ENCODE measurements around the gene RNASE1. TPM values are rescaled to one million over a fixed set of nuclear protein-coding genes. Genes with fewer than 3 reads are reported as not detected.
"Not testable (repeated sequence)": the region's sequence is repeated elsewhere in the genome, so short reads cannot be mapped to it uniquely, and the experiment has no call there.

RNASE1 gene
- total RNA-seq, 1 donor: not detected

- DNase-seq (ENCODE audit: low read depth): no peak
- TF ChIP-seq, protein P1, sequence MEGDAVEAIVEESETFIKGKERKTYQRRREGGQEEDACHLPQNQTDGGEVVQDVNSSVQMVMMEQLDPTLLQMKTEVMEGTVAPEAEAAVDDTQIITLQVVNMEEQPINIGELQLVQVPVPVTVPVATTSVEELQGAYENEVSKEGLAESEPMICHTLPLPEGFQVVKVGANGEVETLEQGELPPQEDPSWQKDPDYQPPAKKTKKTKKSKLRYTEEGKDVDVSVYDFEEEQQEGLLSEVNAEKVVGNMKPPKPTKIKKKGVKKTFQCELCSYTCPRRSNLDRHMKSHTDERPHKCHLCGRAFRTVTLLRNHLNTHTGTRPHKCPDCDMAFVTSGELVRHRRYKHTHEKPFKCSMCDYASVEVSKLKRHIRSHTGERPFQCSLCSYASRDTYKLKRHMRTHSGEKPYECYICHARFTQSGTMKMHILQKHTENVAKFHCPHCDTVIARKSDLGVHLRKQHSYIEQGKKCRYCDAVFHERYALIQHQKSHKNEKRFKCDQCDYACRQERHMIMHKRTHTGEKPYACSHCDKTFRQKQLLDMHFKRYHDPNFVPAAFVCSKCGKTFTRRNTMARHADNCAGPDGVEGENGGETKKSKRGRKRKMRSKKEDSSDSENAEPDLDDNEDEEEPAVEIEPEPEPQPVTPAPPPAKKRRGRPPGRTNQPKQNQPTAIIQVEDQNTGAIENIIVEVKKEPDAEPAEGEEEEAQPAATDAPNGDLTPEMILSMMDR (IDR thresholded peaks at IDR 0.05; ENCODE audit: insufficient read depth, low read depth, low read length): no peak
- no peak overlapping the region for H3K4me3 ChIP-seq (ENCODE audit: low read depth, low read length)
These were observed 17.6 kb upstream of the RNASE1 start for GRCh38 chr14:20820063-20820904.

DNA sequence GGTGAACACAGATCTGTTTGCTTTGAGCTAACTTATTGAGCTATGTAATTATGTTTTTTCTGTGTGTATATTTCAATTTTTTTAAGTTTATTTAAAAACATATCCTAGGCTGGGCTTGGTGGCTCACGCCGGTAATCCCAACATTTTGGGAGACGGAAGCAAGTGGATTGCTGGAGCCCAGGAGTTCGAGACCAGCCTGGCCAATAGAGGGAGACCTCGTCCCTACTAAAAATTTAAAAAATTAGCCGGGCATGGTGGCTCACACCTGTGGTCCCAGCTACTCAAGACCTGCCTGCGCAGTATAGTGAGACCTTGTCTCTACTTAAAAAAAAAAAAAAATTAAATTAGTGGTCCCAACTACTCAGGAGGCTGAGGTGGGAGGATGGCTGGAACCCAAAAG is 16.2 kb upstream of the RNASE1 start:
- DNase-seq (ENCODE audit: low read depth): no peak
- TF ChIP-seq, protein P1 (IDR thresholded peaks at IDR 0.05; ENCODE audit: insufficient read depth, low read depth, low read length): no peak
- no peak overlapping the region for H3K4me3 ChIP-seq (ENCODE audit: low read depth, low read length)

DNA sequence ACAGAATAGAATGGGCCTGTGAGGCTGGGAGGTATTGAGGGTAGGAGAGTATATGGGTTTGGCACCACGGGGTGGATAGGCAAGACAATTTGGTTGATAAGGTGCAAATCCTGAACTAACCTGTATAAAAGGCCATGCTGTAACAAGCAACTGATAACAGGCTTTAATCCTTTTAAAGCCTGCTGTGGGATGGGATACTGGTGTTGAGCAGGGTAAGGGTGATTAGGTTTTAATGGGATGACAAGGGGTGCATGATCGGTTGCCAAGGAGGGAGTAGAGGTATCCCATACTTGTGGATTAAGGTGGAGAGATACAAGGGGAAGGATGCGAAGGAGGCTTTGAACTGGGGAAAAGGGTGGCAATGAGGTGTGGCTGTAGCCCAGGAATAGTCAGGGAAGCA is 13.3 kb upstream of the RNASE1 start:
- DNase-seq (ENCODE audit: low read depth); H3K4me3 ChIP-seq (ENCODE audit: low read depth, low read length): not testable (repeated sequence)

- no peak for DNase-seq (ENCODE audit: low read depth)
- H3K4me3 ChIP-seq (ENCODE audit: low read depth, low read length): no peak overlapping the region
- TF ChIP-seq, protein P1 (IDR thresholded peaks at IDR 0.05; ENCODE audit: insufficient read depth, low read depth, low read length): no peak
These were observed 9.6 kb upstream of the RNASE1 start for GRCh38 chr14:20811986-20812975.

DNA sequence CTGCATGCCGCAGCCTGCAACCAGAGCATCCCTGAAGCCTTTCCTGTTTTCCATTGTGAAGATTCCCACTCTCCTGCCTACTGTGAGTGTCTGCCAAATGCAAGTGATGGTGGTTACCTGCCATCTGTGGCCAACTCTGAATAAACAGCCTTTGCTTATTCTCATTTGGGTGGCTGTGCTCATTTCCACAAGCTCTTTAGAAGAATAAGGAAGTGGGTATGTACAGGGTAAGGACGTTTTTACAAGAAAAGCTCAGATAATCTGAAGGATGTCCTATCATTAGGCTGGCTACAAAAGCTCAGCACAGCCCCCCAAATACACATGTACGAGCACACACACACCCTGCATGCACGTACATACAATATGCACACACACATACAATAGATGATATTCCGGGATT is 7.3 kb upstream of the RNASE1 start:
- DNase-seq (ENCODE audit: low read depth): no peak
- TF ChIP-seq, protein P1 (IDR thresholded peaks at IDR 0.05; ENCODE audit: insufficient read depth, low read depth, low read length): no peak
- H3K4me3 ChIP-seq (ENCODE audit: low read depth, low read length): no peak overlapping the region

- TF ChIP-seq, protein P1 (IDR thresholded peaks at IDR 0.05; ENCODE audit: insufficient read depth, low read depth, low read length): no peak
- DNase-seq (ENCODE audit: low read depth): no peak
- no peak overlapping the region for H3K4me3 ChIP-seq (ENCODE audit: low read depth, low read length)
These were observed 5.5 kb upstream of the RNASE1 start for GRCh38 chr14:20808162-20808483.
